Amygdala (tissue), 56 donors: ENCODE measurements around the gene HEY2.
"Not testable (repeated sequence)": the region's sequence is repeated elsewhere in the genome, so short reads cannot be mapped to it uniquely, and the experiment has no call there.

Source experiments
- DNase-seq, 56 donors: peaks; one replicate each; lab custom pipeline; 2025; lab: John Stamatoyannopoulos, UW

HEY2 gene

DNA sequence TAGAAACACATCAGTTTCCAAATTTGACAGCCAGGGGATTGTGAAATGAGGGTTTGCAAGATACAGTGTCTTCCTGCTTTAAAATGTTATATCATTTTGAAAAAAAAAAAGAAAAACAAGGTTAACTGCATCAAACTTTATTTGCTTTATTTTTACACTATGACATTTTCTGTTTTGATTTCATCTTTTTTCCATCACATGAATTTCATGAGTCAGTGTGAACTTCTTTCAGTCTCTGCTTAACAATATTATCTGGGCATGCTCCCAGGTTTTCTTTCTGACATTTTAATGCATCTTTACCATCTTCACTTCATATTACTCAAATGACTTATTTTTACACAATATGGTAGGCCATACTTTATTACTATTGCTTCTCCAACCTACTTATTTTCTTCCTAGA, 43.2 kb downstream of the HEY2 start:
- no peak for DNase-seq

GRCh38 chr6:125793280-125793679, 43.8 kb downstream of the HEY2 start:
- no peak for DNase-seq

DNA sequence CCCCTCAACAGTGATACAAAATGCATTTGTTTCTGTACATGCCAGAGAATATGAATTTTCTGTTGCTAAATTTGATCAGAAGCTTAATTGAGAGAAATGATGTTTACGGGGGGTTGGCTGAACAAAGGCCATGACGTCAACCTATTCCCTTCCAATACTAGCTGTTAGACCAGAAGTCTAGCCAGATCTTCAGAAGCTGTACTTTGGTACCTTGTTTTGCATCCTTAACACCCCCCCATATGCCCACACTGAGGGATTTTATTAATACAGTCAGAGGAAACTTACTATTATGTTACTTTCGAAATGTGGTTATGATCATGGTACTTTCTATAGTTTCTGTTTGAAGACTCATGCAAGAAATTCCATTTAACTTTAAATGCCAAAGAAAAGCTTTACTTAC, 44.4 kb downstream of the HEY2 start:
- DNase-seq = no peak

- no peak for DNase-seq
These were observed 45.1 kb downstream of the HEY2 start for GRCh38 chr6:125794342-125795137.

DNA sequence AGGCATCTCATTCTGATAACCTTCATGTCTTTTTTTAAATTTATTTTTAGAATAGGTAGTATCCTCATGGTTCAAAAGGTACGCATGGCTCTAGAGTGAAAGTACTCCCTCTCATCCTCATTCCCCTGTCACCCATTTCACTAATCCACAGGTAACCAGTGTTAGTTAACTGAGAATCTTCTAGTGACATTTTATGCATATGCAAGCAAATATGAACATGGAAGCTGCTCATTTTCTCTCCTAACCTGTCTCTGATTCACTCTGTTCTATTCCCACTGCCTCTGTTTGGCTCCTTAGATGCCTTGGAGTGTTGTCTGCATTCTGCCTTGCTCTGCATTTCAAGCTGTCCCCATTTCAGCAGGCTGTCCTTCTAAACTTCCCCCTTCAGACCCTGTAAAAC, 45.9 kb downstream of the HEY2 start:
- no peak for DNase-seq

GRCh38 chr6:125797120-125797885, 47.9 kb downstream of the HEY2 start:
- no peak for DNase-seq

- no peak for DNase-seq
These were observed 48.5 kb downstream of the HEY2 start for GRCh38 chr6:125797886-125798444.

GRCh38 chr6:125798734-125799508, 49.5 kb downstream of the HEY2 start:
- no peak for DNase-seq

GRCh38 chr6:125802383-125802782, 53.0 kb downstream of the HEY2 start:
- DNase-seq = no peak

GRCh38 chr6:125802943-125803377, 53.5 kb downstream of the HEY2 start:
- no peak for DNase-seq

- no peak for DNase-seq
These were observed 54.8 kb downstream of the HEY2 start for GRCh38 chr6:125804264-125804663.

- DNase-seq = not testable (repeated sequence)
These were observed 55.5 kb downstream of the HEY2 start for GRCh38 chr6:125804866-125805425.

DNA sequence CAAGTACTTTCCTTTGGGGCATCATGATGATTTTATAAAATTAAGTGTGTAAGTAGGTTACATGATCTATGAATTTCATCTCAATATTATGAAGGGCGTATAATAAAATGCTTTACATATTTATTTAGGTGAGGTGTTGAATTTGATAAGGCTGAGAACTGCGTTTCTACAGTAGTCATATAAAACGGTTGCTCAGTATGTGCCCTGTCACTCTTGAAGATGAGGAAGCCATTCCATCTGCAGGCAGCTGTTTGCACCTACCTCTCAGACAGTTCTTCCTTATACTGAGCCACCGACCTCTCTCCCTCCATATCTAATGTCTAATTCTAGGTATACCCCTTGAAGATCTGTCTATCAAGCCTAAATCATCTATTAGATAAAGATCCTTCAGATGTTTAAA, 57.4 kb downstream of the HEY2 start:
- no peak for DNase-seq

DNA sequence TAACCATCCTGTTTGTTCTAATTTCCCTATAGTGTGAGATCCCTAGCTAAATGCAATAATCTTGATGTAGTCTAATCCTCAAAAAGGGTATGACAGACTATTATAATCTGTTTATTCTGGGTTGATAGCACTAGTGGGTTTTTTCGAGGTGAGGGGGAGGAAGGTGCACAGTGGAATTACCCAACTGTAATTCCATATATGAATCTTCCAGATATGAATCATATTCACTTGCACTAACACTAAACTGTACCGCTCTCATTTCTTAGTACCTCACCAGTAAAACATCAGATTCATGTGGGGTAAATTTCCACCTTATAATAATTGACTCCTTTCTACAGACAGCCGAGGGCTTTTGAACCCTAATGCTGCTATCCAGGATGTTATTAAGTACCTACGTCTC, 57.9 kb downstream of the HEY2 start:
- DNase-seq = no peak

DNA sequence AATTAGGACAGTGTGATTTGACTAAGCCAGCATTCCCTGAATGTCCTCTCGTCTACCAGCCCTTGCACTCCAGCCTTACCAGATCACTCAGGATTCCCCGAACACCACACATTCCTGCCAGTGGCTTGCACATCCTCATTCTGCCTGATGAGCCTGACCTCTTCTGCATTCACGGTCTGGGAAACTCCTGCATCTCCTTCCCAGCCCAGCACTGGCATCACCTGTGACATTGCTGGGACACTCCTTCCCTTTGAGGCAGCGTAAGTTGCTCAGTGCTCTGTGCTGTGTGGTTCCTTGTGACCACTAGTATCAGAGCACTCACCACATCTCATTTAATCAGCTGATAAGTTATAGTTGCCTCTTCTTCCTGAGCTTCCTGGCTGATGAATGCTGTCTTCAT, 58.6 kb downstream of the HEY2 start:
- no peak for DNase-seq

DNA sequence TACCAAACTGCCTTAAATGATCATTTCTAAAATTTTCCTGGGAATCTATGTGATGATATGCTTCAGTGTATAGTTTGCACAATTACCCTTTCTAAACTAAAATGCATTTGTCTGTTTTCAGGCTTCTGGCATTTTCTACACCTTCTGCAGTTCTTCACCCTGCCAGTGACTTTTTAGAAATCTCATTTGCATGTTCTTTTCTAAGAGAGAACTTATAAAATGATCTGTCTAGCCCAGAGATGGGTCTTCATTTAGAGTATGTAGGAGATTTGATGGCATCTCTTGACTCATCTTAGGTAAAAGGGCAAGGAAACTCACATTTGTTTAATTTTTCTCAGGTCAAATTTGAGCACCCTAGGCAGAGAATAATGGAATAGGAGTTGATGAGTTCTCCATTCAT, 59.2 kb downstream of the HEY2 start:
- DNase-seq = no peak

DNA sequence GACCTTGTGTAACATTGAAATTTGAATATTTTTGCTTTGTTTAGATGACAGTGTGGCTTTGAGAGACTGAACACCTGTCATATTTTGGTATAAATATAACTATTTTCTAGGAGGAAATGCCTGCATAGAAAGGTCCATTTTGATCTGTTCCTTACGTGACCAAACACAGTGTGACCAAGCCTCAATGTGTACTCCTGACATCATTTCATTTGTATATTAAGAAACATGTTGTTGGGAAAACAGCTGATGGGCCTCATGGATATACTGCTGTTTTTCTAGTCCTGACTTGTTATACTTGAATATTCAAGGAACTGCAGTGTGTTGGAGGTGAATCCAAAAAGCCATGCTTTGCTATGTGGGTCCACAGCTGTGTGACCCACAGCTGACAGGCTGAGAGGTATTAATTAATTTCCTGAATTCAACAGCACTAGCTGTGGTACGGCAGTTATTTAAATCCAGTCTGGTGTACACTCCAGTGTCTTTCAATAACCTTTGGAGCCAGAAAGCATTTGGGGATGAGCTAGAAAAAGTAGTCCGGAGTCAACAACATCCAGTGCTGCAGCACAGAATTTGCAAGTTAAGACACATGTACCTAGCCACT, 60.2 kb downstream of the HEY2 start:
- DNase-seq = no peak

DNA sequence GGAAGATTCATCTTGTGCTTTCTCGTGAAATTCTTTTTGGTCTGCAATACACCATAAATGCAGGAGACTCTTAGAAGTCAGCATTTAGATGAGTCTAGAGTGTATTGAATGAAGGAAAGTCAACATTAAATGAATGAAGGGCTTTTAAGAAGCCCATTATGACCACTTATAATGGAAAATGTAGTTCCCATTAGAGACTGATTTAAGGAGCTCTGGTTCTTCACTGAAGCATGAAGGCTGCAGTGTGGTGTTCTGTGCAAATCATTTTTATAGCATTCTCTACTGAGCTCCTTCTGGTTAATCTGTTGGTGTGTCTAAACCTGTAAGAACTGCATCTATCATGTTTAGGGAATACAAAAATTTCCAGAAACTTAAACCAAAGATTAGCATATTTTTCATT, 61.0 kb downstream of the HEY2 start:
- DNase-seq = no peak
